ENCODE results near the gene ELF1.

DNA sequence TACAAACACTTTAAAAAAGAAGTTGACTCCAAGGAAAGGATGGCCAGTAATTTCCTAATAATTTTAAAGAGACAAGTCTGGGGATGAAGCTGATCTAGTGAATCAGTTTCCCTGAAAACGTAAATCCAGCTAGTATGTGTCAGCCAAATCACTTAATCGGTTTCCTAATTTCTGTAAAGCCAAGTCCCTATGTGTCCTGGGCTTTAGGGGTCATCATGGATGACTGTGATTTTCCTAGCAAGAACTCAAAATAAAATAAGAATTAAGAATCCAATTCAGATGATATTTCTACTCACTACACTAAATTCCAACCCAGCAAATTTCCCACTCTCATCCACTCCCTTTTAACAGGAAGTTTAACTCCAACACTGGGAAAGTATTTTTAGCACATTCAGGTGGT is 35.9 kb downstream of the ELF1 start:
- TF ChIP-seq ZFX (IDR thresholded peaks at IDR 0.05; ENCODE audit: borderline replicate concordance), result no peak
- TF ChIP-seq, protein P1, sequence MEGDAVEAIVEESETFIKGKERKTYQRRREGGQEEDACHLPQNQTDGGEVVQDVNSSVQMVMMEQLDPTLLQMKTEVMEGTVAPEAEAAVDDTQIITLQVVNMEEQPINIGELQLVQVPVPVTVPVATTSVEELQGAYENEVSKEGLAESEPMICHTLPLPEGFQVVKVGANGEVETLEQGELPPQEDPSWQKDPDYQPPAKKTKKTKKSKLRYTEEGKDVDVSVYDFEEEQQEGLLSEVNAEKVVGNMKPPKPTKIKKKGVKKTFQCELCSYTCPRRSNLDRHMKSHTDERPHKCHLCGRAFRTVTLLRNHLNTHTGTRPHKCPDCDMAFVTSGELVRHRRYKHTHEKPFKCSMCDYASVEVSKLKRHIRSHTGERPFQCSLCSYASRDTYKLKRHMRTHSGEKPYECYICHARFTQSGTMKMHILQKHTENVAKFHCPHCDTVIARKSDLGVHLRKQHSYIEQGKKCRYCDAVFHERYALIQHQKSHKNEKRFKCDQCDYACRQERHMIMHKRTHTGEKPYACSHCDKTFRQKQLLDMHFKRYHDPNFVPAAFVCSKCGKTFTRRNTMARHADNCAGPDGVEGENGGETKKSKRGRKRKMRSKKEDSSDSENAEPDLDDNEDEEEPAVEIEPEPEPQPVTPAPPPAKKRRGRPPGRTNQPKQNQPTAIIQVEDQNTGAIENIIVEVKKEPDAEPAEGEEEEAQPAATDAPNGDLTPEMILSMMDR (IDR thresholded peaks at IDR 0.05), result no peak
